ENCODE results near the gene TMEM63C.

GRCh38 chr14:77231721-77232120 is 50.1 kb downstream of the TMEM63C start:
- TF ChIP-seq POLR2AphosphoS5 (IDR thresholded peaks at IDR 0.05; ENCODE audit: low read depth, low read length): no peak
- no peak for TF ChIP-seq POLR2A (IDR thresholded peaks at IDR 0.05; ENCODE audit: low read depth, low read length)
